Putamen (tissue), 1 donor: ENCODE results near the gene DGKH.
"Not testable (repeated sequence)": the region's sequence is repeated elsewhere in the genome, so short reads cannot be mapped to it uniquely, and the experiment has no call there.

Experiments used
- DNase-seq: peaks from one replicate; pipeline ENCODE4 v3.0.0-alpha.2; 2016; ENCODE audit warnings: low spot score

Gene DGKH

DNA sequence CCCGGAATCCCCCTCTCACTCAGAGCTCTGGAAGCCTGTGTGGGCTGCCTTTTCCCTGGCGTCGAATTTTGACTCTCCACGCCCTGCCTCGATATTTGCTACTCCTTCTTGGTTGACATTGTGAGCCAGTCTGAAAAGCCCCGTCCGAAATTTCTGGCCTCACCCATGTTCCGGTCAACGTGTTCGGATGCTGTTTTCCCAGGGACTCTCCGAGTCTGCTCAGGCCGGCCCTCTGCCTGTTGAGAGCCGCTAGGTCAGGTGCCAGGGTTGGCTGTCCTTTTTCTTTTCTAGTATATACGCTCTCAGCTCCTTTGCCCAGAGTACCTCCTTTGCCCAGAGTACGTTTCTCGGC, 6.8 kb upstream of the DGKH start:
- DNase-seq = no peak

GRCh38 chr13:42043676-42044075, 4.8 kb upstream of the DGKH start:
- no peak for DNase-seq

- no peak for DNase-seq
Measured at GRCh38 chr13:42046448-42046847, 2.0 kb upstream of the DGKH start.

DNA sequence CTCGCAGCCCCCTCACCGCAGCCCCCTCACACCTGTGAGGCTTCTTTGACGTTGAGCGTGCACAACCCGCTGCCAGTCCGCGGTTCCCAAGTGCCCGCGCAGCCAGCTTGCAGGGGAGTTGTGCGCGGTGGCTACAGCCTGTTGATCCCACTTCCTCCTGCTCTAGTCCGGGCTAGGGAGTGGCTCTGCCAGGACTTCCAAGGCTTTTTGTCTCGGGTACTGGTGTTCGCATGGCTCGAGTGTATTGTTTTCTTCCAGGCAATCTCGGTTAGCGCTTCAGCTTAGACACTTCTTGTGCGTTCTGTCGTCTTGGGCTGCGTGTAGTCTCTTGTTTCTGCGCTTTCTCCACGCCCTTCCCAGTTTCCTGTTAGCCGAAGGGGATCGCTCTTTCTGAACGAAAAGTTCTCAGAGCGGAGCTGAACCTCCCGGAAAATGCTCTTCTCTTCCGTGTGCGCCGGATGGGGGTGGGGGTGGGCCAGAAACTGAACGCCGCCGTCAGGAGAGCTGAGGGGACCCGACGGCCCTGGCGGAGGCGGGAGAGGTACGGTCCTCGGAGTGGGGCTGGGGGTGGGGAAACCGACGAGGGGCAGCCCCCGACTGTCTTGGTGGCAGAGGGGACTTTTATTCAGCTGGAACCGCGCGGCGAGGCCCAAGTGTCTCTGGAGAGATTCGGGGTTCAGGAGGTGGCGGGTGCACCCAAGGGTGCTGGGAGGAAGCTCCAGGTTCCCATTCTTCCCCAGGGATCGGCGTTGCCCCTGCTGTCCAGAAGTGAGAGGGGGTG, 697 bp upstream of the DGKH start:
- DNase-seq = peak; percentile 50

DNA sequence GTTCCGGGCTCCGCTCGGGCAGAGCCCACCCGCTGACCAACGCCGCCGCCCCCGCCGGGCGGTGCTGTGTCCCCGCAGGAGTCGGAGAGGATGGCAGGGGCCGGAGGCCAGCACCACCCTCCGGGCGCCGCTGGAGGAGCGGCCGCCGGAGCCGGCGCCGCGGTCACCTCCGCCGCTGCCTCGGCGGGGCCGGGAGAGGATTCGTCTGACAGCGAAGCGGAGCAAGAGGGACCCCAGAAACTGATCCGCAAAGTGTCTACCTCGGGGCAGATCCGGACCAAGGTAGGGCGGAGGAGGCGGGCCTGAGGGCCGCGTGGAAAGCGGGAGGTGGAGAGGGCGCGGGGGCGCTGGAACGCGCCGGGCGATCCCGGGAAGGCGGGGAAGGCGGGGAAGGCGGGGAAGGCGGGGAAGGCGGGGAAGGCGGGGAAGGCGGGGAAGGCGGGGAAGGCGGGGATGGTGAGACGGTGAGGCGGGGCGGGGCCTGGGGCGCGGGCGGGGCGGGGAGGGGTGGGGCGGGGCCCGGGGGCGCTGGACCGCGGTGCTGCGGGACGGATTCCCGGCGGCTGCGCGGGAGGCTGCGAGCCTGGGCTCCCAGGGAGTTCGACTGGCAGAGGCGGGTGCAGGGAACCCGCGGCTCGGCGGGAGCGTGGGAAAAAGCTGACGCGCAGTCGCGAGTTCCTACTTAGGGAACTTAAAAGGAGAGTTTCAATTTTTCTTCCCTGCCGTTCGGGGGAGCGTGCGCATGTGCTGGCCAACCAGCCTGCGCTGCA, 421 bp downstream of the DGKH start:
- peak; percentile 84 for DNase-seq

DNA sequence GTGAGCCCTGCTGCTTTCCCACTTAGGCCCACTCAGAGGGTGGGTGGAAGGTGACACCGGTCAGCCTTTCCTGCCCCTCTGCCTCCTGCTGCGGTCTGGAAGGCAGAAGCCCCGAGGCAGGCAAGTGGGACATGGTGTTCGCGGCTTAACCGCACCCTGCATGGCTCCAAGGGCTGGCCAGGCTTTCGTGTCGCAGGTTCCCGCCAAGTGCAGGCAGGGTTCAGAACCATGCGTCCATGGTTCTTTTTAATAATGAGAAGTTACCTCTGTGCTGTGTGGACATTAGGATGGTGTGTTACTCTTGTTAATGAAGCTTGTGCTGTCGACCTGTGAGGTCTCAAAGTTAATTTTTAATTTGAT, 986 bp downstream of the DGKH start:
- DNase-seq = no peak

DNA sequence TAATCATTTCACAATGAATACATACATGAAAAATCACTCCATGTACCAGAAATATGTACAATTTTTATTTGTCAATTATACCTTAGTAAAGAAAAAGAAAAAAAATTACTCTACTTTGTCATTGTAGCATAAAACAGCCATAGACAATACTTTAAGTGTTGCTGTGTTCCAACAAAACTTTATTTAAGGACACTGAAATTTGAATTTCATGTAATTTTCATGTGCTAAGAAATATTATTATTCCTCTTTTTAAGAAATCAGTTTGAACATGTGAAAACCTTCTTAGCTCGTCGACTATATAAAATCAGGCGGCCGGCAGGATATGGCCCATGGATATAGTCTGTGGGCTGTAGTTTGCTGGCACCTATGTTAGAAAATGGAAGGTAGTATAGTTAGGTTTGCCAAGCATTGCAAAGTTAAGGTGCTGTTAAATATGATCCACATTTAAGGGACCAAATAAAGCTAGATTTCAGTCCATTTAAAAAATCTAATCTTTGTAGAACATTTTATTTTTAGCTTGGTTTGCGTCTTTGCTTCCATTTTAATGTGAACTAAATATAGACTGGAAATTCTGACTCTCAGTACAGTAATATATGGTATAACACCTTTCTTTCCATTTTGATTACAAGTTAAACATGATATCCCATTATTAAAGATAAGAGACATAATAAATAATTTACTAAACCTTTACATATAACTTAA, 6.5 kb downstream of the DGKH start:
- DNase-seq = no peak

GRCh38 chr13:42055500-42056085, 7.1 kb downstream of the DGKH start:
- no peak for DNase-seq

DNA sequence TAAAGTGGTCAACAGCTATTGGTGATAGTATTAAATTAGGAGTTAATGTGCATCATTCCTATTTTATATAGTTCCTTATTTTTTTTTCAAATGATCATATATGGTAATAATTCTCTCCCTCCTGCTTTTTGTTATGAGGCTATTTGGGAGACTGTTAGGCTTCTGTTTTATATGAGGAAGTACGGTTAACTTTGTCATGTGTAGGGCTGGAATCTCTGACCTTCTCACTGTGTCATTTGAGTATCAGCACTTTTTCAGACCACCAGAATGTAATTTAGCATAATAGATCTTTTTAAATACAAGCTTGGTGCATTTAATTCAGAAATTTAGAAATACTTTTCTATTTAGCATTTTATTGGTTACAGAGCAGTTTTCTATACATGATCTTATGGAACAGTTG, 7.7 kb downstream of the DGKH start:
- DNase-seq = no peak

DNA sequence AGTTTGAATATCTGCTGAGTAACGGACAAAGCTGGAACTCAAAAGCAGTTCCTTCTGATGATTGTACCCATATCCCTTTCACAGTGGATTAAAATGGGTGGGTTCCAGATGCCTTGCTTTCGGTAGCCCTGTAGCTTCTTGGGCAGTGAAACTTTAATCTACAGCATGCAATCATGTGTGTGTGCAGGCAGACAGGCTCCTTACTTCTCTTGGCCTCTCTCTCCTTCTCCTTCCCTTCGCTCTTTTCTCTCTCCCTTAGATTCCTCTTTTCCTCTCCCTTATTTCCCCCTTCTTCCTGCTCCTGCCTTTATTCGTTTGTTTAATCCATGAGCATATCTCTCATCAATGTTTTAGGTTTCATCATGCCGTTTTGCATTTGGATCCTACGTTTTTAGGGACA, 8.1 kb downstream of the DGKH start:
- DNase-seq = no peak

DNA sequence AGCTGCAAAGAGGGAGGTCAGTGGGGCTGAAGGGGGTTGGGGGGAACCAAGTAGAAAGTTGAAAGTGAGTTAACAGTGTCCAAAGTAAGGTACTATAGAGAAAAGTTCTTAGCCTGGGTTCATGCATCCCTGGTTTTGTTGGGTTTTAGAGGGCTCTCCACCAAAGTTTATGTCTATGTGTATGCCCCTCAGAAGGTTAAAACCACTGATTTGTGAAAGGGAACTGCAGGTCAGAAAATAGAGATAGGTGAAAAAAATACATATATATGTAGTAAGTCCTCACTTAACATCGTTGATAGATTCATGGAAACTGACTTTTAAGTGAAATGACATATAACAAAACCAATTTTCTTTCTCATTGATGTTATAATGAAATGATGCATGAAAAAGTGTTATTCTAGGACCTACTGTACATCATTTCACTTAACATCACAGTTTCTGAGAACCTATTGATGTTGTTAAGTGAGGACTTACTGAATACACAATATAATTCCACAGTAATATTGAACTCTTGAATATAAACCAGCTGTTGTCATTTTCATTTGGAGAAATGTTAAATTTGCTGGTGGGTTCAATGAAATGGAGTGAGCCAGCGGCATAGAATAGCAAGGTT, 9.6 kb downstream of the DGKH start:
- DNase-seq = no peak

DNA sequence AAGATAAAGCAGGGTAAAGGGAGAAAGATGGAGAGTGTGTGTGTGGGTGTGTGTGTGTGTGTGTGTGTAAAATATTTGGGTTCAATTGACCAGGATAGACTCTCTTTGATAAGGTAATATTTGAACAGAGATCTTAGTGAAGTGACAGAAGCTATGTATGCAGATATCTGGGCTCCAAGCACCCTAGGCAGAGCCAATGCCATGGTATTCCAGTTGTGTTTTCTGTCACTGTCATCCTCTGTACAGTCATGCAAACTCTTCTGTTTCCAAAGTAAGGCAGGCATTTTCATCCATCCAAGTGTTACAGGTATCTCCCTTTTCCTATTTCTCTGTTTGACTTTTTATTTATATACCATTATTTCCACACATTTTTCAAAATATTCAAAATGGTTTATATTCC, 13.5 kb downstream of the DGKH start:
- no peak for DNase-seq

- no peak for DNase-seq
Measured at GRCh38 chr13:42063105-42063504, 14.7 kb downstream of the DGKH start.

- DNase-seq = no peak
Measured at GRCh38 chr13:42064259-42064658, 15.8 kb downstream of the DGKH start.

DNA sequence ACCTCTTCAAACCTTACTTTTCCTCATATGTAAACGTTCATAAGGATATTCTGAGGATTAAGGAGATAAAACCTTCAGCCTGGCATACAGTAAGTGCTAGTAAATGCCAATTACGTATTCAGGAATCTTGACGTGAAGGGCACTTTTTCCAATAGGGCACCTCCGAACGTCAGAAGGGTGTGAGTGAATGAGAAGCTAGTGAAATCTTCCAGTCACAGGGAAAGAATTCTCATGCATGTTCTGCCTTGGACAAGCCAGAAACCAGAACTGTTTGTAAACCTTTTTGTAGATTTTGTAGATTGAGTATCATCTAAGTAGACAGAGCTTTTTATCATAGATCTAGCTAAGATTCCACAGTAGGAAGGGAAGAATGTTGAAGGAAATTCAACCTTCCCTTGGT, 16.5 kb downstream of the DGKH start:
- no peak for DNase-seq

- DNase-seq = no peak
Measured at GRCh38 chr13:42065414-42065813, 17.0 kb downstream of the DGKH start.

GRCh38 chr13:42066542-42066941, 18.1 kb downstream of the DGKH start:
- DNase-seq = no peak

GRCh38 chr13:42068886-42069285, 20.4 kb downstream of the DGKH start:
- no peak for DNase-seq

GRCh38 chr13:42070599-42070998, 22.2 kb downstream of the DGKH start:
- DNase-seq = not testable (repeated sequence)

DNA sequence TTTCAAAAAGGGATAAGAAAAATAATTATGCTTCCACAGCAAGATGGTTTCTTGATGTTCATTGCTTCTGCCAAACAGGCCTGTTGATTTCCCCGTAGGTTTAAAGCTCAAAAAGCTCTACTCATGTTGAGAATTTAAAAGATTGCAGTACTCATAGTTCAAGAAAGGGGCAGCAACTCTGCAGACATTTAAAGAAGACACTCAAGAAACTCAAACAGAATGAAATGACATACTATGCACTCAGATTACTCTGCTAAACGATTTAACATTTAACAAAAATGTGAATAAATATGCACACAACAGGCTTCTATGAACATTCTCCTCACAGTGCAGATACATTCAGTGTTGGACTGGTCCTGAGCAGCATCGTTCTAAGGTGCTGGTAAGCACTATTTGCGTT, 22.7 kb downstream of the DGKH start:
- not testable (repeated sequence) for DNase-seq

DNA sequence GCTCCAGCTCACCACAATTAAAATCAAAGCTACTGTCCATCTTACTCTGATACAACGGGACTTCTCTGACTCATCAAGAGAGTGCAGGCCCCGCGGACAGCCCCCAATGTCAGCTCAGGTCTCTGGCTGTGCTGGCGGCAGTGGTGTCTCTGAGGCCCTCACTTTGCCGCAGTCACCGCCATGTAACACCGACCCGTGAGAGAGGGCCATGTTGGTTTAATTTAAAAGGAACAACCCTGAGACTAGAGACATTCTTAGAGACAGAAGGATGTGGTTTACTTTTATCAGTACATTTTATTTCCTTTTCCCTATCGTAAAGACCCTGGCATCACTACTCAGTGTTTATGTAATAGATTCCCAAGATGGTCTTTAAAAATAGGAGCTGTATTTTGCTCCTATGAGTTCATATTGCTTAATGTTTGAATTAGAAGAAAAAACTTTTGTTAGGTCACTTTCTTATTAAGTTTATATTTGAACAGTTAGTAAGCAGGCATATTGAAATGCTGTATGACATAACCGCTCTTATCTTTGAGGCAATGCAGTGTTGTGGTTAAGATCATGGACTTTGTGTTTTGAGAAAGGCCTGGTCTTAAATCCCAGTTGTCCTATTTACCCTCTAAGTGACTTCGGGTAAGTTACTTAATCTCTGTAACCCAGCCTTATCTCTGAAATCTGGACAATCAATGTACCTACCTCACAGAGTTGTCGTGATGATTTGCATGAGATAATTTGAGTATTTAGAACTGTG, 23.4 kb downstream of the DGKH start:
- no peak for DNase-seq

- no peak for DNase-seq
Measured at GRCh38 chr13:42073683-42074082, 25.2 kb downstream of the DGKH start.
